SU-DHL-6 (cell line): ENCODE measurements around the gene OGDH.

Experiments used
- H2AFZ ChIP-seq: fragments of 200-600 bp; sonication (generic); 2 replicates; pipeline ENCODE4 v1.6.1; 2014; ENCODE audit warnings: low read depth, mild to moderate bottlenecking, moderate library complexity, mixed read lengths, antibody characterized with exemption, low read length; ENCODE audit not compliant: severe bottlenecking
- H3F3A ChIP-seq: fragments of 200-600 bp; shearing (Covaris generic); 2 replicates; pipeline ENCODE4 v1.6.0; 2016; ENCODE audit warnings: antibody characterized with exemption, mild to moderate bottlenecking; ENCODE audit not compliant: insufficient read depth
- H3K27ac ChIP-seq: fragments of 200-600 bp; sonication (generic); 2 replicates; pipeline ENCODE4 v1.5.1; 2016; ENCODE audit warnings: low read depth, mild to moderate bottlenecking, low read length, moderate library complexity, mixed read lengths
- H3K27me3 ChIP-seq: fragments of 200-600 bp; sonication (generic), shearing (Covaris generic); 2 replicates; pipeline ENCODE4 v1.6.0; 2014; ENCODE audit warnings: mild to moderate bottlenecking, low read length
- H3K36me3 ChIP-seq: fragments of 200-600 bp; sonication (generic); 2 replicates; pipeline ENCODE4 v1.6.1; 2014; ENCODE audit warnings: mild to moderate bottlenecking, low read length, mixed read lengths
- H3K4me2 ChIP-seq: fragments of 300-600, 200-600 bp; shearing (Covaris generic), sonication (generic); 2 replicates; pipeline ENCODE4 v1.6.0; 2014; ENCODE audit warnings: low read length, low read depth, mild to moderate bottlenecking; ENCODE audit not compliant: poor library complexity, severe bottlenecking
- H3K4me3 ChIP-seq: fragments of 200-600 bp; sonication (generic); 2 replicates; pipeline ENCODE4 v1.5.1; 2014; ENCODE audit warnings: antibody characterized with exemption, low read length, mild to moderate bottlenecking, mixed read lengths; ENCODE audit not compliant: insufficient read depth, poor library complexity, severe bottlenecking
- H3K79me2 ChIP-seq: fragments of 200-600 bp; sonication (generic); 2 replicates; pipeline ENCODE4 v1.6.1; 2014; ENCODE audit warnings: mild to moderate bottlenecking, low read length, moderate library complexity; ENCODE audit not compliant: insufficient read depth
- H3K9ac ChIP-seq: fragments of 200-600 bp; sonication (generic); 2 replicates; pipeline ENCODE4 v1.7.0; 2014; ENCODE audit warnings: mild to moderate bottlenecking, low read length
- H3K9me2 ChIP-seq: fragments of 200-600 bp; sonication (generic); replicated peaks from 2 replicates; pipeline ENCODE4 v1.6.1; 2014; ENCODE audit warnings: low read length; ENCODE audit not compliant: insufficient read depth
- H3K9me3 ChIP-seq: fragments of 200-600 bp; sonication (generic); 2 replicates; pipeline ENCODE4 v1.6.1; 2014; ENCODE audit warnings: low read length, mixed read lengths; ENCODE audit not compliant: insufficient read depth
- H4K20me1 ChIP-seq: fragments of 200-600 bp; sonication (generic); 2 replicates; pipeline ENCODE4 v1.6.1; 2014; ENCODE audit warnings: low read depth, mild to moderate bottlenecking, antibody characterized with exemption, low read length, moderate library complexity, mixed read lengths
- CTCF ChIP-seq: fragments of 200-600 bp; sonication (generic); IDR thresholded peaks from one replicate; pipeline ENCODE4 v1.5.1; 2017; ENCODE audit warnings: antibody characterized with exemption, mild to moderate bottlenecking, low read length, moderate library complexity; ENCODE audit not compliant: insufficient read depth, poor library complexity, severe bottlenecking
- EZH2phosphoT487 ChIP-seq: fragments of 200-600 bp; sonication (generic), shearing (Covaris generic); conservative IDR thresholded peaks from 2 replicates; pipeline ENCODE4 v1.6.1; 2018; ENCODE audit warnings: mild to moderate bottlenecking, antibody characterized with exemption, low read length, moderate library complexity, mixed read lengths

Gene OGDH

GRCh38 chr7:44689427-44689826, 83.0 kb downstream of the OGDH start:
- Histone ChIP-seq H2AFZ (no peak overlapping the region), H3K9me2 (no peaks in the 10 kb centered on the region), H3K4me3 (no peak overlapping the region), H3K9ac (no peak overlapping the region), H3K27me3 (no peaks in the 10 kb centered on the region), H3K36me3 (0 out of 2 replicates have a peak, but pooled peaks cover under 1% of the 10 kb centered on the region), H3K27ac (no peak overlapping the region), H3K4me2 (no peak overlapping the region), H3F3A (no peaks in the 10 kb centered on the region), H4K20me1 (no peaks in the 10 kb centered on the region), H3K9me3 (no peaks in the 10 kb centered on the region), H3K79me2 (no peaks in the 10 kb centered on the region)
- TF ChIP-seq EZH2phosphoT487: no peak
- no peak for TF ChIP-seq CTCF

GRCh38 chr7:44693641-44694313, 87.3 kb downstream of the OGDH start:
- H3K4me2 ChIP-seq: no peak overlapping the region
- no peaks in the 10 kb centered on the region for H3F3A ChIP-seq
- H4K20me1 ChIP-seq: no peaks in the 10 kb centered on the region
- no peak overlapping the region for H2AFZ ChIP-seq
- H3K27me3 ChIP-seq: no peaks in the 10 kb centered on the region
- no peaks in the 10 kb centered on the region for H3K79me2 ChIP-seq
- no peak overlapping the region for H3K27ac ChIP-seq
- no peak for TF ChIP-seq CTCF
- no peak for TF ChIP-seq EZH2phosphoT487
- H3K9me2 ChIP-seq: no peaks in the 10 kb centered on the region
- H3K9ac ChIP-seq: no peak overlapping the region
- H3K36me3 ChIP-seq: peaks cover 9% of the 10 kb centered on the region; the same call in 1 of the 2 replicates
- no peaks in the 10 kb centered on the region for H3K9me3 ChIP-seq
- no peak overlapping the region for H3K4me3 ChIP-seq

GRCh38 chr7:44694326-44694725, 87.9 kb downstream of the OGDH start:
- H3K9me3 ChIP-seq: no peaks in the 10 kb centered on the region
- H2AFZ ChIP-seq: no peak overlapping the region
- H3F3A ChIP-seq: no peaks in the 10 kb centered on the region
- peaks cover 9% of the 10 kb centered on the region; the same call in 1 of the 2 replicates for H3K36me3 ChIP-seq
- H3K27me3 ChIP-seq: no peaks in the 10 kb centered on the region
- H4K20me1 ChIP-seq: no peaks in the 10 kb centered on the region
- H3K9me2 ChIP-seq: no peaks in the 10 kb centered on the region
- no peak overlapping the region for H3K4me3 ChIP-seq
- H3K27ac ChIP-seq: no peak overlapping the region
- H3K4me2 ChIP-seq: no peak overlapping the region
- no peak for TF ChIP-seq EZH2phosphoT487
- no peak for TF ChIP-seq CTCF
- no peaks in the 10 kb centered on the region for H3K79me2 ChIP-seq
- H3K9ac ChIP-seq: no peak overlapping the region
